ENCODE measurements around the gene SOX18.

Gene SOX18

DNA sequence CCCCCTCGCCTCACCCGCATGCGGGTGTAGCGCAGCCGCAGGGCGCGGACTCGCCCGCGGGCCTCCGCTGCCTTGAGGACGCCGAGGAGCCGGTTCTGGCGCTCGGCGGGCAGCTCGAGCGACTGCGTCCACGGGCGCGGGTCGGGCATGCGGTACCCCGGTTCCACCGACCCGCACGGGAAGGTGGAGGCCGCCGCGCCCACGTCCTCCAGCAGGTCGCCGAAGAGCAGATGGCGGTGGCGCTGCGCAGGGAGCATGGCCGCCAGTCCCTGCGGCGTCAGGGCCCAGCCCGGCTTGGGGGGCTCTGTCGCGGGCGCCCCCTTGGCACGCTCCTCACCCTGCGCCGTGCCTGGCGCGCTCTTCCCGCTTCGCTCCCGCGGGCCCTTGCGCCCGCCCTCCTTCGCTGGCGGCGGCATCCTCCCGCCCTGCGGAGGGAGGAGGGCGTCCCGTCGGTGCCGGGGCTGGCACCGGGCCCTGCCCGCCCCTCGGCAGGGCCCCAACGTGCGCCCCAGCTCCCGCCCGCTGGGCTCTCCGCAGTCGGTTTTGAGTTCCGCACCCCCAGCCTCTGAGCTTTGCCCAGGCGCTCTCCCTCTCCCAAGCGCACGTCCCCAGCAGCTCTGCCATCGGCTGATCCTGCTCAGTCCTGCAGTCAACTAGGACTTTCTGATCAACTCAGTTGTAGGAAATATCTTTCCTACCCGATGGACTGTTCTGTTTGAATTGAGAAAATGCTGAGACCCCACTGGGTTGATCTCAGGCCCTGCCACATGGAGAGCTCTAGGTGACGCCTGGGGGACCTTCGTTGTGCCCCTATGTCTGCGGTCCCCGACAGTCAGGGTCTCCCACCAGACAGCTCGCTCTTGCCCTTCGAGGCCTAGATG lies 34.6 kb upstream of the SOX18 start, which contains the start of gene LKAAEAR1:
Gene LKAAEAR1 (minus strand): TSS at position 595 of the 881 bp plus-strand sequence. CDS start 179 bp downstream, at position 416.
- Mint-ChIP-seq H3K27ac (no peak within 1 kb of the TSS), H3K36me3 (ENCODE audit: low read depth) (no peaks in the 10 kb centered on the region), H3K4me1 (peaks cover 26% of the 10 kb centered on the region), H3K27me3 (peaks cover 19% of the 10 kb centered on the region), H3K4me3 (peak within 1 kb of the TSS; percentile 77), H3K9me3 (no peaks in the 10 kb centered on the region)
- no peak for DNase-seq
- ATAC-seq = no peak

DNA sequence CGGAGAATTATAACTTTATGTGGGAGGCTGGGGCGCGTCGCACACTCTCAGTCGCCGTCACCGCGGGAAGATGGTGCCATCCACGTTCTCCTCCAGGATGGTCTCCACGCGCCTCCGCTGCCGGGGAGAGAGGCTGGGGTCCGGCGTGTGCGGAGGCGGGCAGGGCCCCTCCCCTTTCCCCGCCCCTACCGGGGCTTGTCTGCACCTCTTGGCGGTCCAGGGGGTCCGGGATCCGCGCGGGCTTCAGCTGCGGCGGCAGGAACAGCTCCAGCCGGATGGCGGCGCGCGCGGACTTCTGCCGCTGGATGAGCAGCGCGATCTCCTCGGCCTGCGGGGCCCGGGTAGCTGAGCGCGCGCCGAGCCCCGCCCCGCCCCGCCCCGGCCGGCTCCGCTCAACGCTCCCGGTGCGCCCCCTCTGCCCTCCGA lies 34.0 kb upstream of the SOX18 start:
- Mint-ChIP-seq H3K4me1 (peaks cover 27% of the 10 kb centered on the region), H3K27ac (no peak overlapping the region), H3K36me3 (ENCODE audit: low read depth) (no peaks in the 10 kb centered on the region), H3K9me3 (no peaks in the 10 kb centered on the region), H3K27me3 (peaks cover 19% of the 10 kb centered on the region), H3K4me3 (peak overlapping the region; percentile 68)
- ATAC-seq = peak; percentile 50
- DNase-seq = peak; percentile 82

DNA sequence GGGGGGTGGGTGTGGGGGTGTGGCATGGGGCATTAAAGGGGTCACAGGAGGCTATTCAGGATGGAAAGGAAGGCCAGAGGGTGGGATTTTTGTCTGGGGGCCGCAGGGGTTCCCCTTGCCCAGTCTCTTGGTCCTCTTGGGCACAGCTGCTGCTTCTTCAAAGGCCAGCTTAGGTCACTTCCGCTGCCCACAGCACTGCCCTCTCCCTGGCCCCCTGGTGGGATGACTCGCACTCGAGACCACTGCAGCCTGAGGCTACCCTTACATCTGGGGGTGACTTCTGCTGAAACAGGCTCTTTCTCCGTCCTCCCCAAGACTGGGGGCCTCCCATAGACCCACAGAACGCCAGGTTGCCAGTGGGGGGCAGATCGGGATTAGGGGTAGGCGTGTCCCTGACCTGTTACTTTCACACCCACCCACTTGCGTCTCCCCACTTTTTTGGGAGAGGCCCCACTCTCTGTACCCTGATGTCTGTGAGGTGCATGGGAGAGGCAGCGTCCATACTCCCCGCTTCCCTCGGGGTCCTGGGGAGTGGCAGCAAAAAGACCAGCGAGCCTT lies 33.5 kb upstream of the SOX18 start:
- H3K4me1 Mint-ChIP-seq = peaks cover 30% of the 10 kb centered on the region
- H3K36me3 Mint-ChIP-seq (ENCODE audit: low read depth) = no peaks in the 10 kb centered on the region
- no peak overlapping the region for H3K27ac Mint-ChIP-seq
- H3K27me3 Mint-ChIP-seq = peaks cover 19% of the 10 kb centered on the region
- ATAC-seq (no peak), DNase-seq (no peak)
- peak overlapping the region; percentile 68 for H3K4me3 Mint-ChIP-seq
- H3K9me3 Mint-ChIP-seq = no peaks in the 10 kb centered on the region

DNA sequence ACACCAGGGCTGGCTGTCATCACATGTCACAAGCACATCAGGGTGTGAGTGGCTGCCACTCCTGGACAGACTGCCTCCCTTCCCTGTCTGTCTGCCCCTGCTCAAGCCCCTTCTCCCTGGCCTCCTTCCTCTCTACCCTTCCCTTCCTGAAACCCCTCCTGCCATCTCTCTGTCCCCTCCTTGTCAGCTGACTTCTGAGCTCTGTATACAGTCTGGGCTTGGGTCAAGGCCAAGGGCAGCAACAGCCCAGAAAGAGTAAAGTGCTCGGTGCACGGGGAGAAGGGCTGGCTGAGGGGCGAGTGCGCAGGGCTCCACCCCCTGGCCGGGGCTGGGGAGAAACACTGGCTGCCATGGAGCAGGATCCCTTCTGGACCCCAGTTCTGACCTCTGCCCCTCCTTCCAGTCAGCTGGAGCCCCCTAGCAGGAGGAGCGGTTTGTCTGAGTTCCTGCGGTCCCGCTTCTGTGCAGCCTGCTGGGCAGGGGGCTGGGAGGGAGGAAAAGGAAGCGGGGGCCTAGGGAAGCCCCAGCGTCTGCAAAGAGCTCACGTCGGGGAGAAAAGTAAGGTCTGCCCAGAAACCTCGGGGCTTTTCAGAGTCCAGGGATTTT lies 32.8 kb upstream of the SOX18 start:
- Mint-ChIP-seq H3K9me3 (no peaks in the 10 kb centered on the region), H3K27ac (no peak overlapping the region), H3K27me3 (peaks cover 19% of the 10 kb centered on the region), H3K36me3 (ENCODE audit: low read depth) (no peaks in the 10 kb centered on the region), H3K4me1 (peaks cover 35% of the 10 kb centered on the region), H3K4me3 (no peak overlapping the region)
- DNase-seq = no peak
- no peak for ATAC-seq

DNA sequence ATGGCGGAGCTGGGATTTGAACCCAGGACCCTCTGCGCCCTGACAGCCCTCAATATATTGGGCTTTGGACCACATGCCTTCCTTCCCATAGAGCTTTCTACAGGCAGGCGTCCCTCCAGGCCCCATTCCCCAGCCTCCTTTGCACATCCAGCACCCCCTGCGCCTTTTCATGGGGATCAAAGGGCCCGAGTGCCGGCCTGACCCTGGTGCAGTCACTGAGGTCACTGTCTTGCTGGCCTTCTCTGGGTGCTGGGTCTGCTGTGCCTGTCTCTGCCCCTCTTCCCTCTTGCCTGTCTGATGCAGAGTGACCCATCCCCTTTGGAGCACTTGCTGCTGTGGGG lies 32.2 kb upstream of the SOX18 start:
- Mint-ChIP-seq H3K27me3 (peaks cover 19% of the 10 kb centered on the region), H3K4me1 (peaks cover 38% of the 10 kb centered on the region), H3K9me3 (no peaks in the 10 kb centered on the region), H3K4me3 (no peak overlapping the region), H3K27ac (no peak overlapping the region), H3K36me3 (ENCODE audit: low read depth) (no peaks in the 10 kb centered on the region)
- DNase-seq (no peak), ATAC-seq (no peak)

DNA sequence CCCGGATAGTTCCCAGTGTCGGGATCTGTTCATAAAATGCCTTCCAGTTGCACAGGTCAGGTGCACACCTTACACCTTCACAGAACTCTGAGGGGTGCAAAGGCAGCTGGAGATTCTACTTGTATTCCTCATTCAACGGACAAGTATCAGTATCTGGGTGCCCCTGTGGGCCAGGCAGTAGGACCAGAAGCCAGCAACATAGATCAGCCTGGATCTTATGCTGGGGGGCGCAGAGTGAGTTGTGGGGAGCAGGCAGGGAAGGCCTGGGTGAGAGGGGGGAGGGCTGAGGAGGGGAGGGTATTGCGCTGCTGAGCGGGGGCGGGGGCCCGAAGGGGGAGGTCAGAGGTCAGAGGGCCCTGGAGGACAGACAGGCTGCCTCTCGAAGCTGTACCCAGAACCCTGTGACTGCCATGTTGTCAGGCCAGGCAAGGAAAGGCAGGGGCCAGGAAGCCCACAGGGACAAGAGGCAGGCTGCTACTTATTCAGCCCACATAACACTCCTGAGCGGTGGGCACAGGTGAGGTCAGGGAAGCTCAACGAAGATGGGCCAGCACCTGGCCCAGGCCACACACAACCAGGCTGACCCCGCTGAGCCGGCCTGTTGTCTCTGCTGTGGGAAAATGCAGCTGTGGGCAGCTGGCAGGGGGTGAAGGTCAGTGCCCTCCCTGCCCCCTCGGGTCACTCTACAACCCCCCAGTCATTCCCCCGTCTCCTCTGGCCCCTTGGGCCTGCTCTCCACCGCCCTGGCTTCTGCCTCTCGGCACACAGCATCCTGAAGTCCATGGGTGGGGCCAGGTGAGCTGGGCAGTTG lies 31.6 kb upstream of the SOX18 start:
- ATAC-seq (no peak), DNase-seq (no peak)
- Mint-ChIP-seq H3K4me1 (peaks cover 38% of the 10 kb centered on the region), H3K36me3 (ENCODE audit: low read depth) (no peaks in the 10 kb centered on the region), H3K27me3 (peaks cover 19% of the 10 kb centered on the region), H3K4me3 (peak overlapping the region; percentile 65), H3K27ac (no peak overlapping the region), H3K9me3 (no peaks in the 10 kb centered on the region)

DNA sequence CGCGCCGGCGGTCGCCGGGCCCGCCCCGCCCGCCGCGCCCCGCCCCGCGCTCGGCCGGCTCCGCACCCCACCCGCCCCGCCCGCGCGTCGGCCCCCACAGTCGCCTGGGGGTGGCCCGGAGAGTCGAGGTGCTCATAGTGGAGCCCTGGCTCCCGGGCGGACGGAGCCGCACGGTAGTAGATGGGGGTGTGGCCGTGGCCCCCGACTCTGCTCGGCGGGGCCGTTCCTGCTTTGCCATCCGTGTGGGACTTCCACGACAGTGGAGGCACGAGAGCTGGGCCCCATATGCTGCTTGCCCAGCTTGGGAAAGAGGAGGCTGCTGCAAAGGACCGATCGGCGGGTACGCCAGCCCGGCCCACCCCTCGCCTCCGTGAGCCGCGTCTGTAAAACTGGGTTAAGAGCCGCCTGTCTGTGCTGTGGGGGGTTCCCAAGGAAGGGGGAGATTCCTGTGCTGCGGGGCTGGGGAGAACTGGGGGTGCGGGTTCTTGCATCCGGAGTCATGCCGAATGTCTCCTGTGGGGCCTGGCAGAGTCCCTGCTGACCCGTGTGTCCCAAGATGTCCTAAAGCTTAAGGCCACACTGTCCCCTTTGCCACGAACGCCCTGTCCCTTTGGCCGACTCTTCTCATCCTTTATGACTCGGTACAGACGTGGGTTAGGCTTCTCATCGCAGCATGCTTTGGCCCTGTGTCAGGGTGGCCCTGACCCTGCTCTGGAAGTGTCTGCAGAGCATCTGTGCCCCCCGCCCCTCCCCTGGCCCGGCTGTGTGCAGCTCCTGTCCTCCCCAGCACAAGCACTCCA lies 30.8 kb upstream of the SOX18 start, which contains the start of gene OPRL1:
Gene OPRL1 (plus strand): TSS at position 70 of the 800 bp plus-strand sequence. CDS start 12,639 bp downstream, outside the sequence.
- Mint-ChIP-seq H3K4me1 (peaks cover 38% of the 10 kb centered on the region), H3K4me3 (peak within 1 kb of the TSS; percentile 86), H3K9me3 (no peaks in the 10 kb centered on the region), H3K36me3 (ENCODE audit: low read depth) (no peaks in the 10 kb centered on the region), H3K27me3 (peaks cover 15% of the 10 kb centered on the region), H3K27ac (peak within 1 kb of the TSS; percentile 80)
- DNase-seq (no peak), ATAC-seq (no peak)

DNA sequence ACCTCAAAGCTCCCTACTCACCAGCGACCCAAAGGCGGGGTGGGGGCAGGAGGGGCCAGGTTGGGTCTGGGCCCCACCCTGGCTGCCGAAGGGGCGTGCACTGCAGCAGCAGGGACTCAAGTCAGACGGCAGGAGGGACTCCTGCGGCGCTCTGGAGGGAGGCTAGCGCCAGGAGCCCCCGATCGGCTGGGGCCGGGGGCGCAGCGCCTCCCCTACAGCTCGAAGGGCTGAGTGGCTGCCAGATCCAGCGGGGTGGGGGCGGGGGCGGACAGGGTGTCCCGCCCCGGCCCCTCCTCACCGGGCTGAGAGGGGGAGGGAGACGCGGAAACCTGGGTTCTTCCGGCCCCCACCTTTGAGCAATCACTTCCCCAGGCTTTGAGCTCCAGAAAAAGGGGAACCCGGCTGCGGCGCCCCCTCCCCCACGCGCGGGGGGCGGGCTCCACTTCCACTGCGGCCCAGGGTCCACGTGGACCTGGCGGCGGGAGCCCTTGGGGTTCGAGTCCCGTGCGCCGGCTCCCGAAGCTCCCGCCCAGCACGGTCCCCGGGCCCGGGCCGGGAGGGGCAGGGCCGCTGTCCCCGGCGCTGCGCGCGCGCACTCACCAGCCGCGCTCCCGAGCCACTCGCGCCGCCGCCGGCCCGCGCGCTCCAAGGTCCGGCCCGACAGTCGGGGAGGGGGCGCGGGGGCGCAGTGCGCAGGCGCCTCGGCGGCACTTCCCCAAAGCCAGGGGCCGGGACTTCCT lies 30.0 kb upstream of the SOX18 start, which contains the start of gene RGS19:
Gene RGS19 (minus strand): TSS at position 246 of the 740 bp plus-strand sequence. CDS start 2,632 bp downstream, outside the sequence.
- H3K27ac Mint-ChIP-seq = peak within 1 kb of the TSS; percentile 80
- peaks cover 37% of the 10 kb centered on the region for H3K4me1 Mint-ChIP-seq
- H3K36me3 Mint-ChIP-seq (ENCODE audit: low read depth) = no peaks in the 10 kb centered on the region
- peak; percentile 38 for ATAC-seq
- H3K9me3 Mint-ChIP-seq = no peaks in the 10 kb centered on the region
- peak within 1 kb of the TSS; percentile 86 for H3K4me3 Mint-ChIP-seq
- H3K27me3 Mint-ChIP-seq = peaks cover 11% of the 10 kb centered on the region
- DNase-seq = peak; percentile 79

DNA sequence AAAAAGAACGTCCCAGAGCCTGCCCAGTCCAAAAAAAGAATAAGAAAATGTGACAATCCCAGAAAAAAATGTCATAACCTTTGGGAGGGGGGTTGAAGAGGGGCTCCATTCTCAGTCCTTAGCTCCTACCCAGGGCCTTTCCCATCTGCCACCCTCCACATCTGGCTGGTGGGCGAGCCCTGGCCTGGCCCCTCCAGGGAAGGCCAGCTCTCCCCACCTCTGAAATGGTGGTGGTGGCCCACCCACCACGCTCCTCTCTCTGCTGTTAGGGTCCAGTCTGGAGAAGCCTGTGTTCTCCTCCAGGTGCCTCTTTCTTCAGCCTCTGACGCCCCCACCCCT lies 29.5 kb upstream of the SOX18 start:
- Mint-ChIP-seq H3K36me3 (ENCODE audit: low read depth) (no peaks in the 10 kb centered on the region), H3K4me3 (peak overlapping the region; percentile 86), H3K9me3 (no peaks in the 10 kb centered on the region), H3K4me1 (peaks cover 34% of the 10 kb centered on the region), H3K27ac (peak overlapping the region; percentile 80), H3K27me3 (peaks cover 8% of the 10 kb centered on the region)
- DNase-seq (no peak), ATAC-seq (no peak)

DNA sequence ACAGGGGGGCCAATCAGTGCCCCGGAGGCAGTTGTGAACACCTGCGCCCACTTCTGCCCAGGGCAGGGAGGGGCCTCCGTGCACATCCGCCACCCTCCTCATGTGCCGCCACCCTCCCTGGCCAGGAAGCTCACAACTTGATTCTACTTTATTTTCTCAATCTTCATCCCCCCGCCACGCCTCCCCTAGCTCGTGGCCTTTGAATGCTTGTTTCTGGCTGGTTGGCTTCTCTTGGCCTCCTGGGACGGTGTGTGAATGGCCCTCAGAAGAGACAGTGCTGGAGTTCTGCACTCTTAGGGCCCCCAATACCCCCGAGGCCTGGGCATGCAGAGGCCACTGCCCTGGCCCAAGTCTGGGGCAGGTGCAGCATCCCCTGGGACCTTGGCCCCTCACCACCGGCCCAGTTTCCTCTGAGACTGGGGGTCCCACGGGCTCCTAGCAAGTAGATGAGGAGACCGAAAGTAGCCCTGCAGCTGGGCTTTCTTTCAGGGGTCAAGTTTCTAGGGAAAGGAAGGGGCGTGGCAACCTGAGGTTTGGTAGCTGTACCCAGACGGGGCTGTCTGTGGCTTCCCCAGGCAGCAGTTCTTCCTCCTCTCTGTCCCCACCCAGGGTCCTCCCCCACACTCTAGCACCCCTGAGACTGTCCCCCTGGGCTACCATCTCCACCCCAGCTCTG lies 28.6 kb upstream of the SOX18 start:
- ATAC-seq (peak; percentile 42), DNase-seq (peak; percentile 60)
- H3K27ac Mint-ChIP-seq = peak overlapping the region; percentile 70
- peak overlapping the region; percentile 86 for H3K4me3 Mint-ChIP-seq
- peaks cover 3% of the 10 kb centered on the region for H3K36me3 Mint-ChIP-seq (ENCODE audit: low read depth)
- H3K27me3 Mint-ChIP-seq = peaks cover 8% of the 10 kb centered on the region
- H3K9me3 Mint-ChIP-seq = no peaks in the 10 kb centered on the region
- H3K4me1 Mint-ChIP-seq = peaks cover 31% of the 10 kb centered on the region

DNA sequence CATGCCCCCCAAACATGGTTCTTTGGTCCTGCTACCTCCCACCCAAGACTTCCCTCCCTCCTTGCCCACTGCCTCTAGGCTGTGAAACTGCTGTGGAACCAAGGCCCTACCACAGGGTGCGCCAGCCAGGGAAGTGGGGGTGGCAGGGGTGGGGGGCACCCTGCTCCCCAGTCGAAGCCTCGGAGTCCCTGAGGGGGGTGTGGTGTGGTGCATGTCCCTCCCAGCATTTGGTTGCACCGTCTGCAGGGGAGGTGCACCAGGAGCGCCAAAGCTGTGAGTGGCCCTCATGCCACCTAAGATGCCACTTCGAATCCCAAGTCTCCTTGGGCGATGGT lies 28.1 kb upstream of the SOX18 start:
- DNase-seq (no peak), ATAC-seq (no peak)
- Mint-ChIP-seq H3K4me3 (peak overlapping the region; percentile 86), H3K4me1 (peaks cover 28% of the 10 kb centered on the region), H3K36me3 (ENCODE audit: low read depth) (peaks cover 4% of the 10 kb centered on the region), H3K27ac (peak overlapping the region; percentile 70), H3K9me3 (no peaks in the 10 kb centered on the region), H3K27me3 (peaks cover 8% of the 10 kb centered on the region)

DNA sequence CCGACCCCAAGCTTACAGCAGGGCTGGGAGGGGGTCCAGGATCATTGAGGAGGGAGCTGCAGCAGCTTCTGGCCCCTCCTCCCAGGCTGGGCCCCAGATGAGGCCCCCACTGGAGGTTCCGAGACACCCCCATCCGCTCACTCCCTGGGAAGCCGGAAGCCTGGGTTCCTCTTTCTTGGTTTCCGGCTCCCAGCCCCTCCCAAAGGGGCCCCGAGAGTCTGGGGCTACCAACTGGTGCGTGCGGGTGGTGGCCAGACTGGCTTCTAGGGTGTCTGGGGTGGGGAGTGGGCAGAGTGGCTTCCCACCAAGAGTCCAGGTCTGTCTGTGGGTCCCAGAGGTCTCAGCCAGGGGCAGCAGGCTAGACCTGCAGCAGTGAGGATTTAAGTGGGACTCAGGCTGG lies 27.7 kb upstream of the SOX18 start:
- H3K4me1 Mint-ChIP-seq = peaks cover 29% of the 10 kb centered on the region

More for the DNA sequence above, 27.7 kb upstream of the SOX18 start:
- peak overlapping the region; percentile 86 for H3K4me3 Mint-ChIP-seq
- no peaks in the 10 kb centered on the region for H3K9me3 Mint-ChIP-seq
- peak; percentile 30 for ATAC-seq
- H3K36me3 Mint-ChIP-seq (ENCODE audit: low read depth) = peaks cover 4% of the 10 kb centered on the region
- peak; percentile 63 for DNase-seq
- peak overlapping the region; percentile 70 for H3K27ac Mint-ChIP-seq
- H3K27me3 Mint-ChIP-seq = peaks cover 6% of the 10 kb centered on the region
